ENCODE measurements around the gene NBPF1.
"Not testable (repeated sequence)": the region's sequence is repeated elsewhere in the genome, so short reads cannot be mapped to it uniquely, and the experiment has no call there.

DNA sequence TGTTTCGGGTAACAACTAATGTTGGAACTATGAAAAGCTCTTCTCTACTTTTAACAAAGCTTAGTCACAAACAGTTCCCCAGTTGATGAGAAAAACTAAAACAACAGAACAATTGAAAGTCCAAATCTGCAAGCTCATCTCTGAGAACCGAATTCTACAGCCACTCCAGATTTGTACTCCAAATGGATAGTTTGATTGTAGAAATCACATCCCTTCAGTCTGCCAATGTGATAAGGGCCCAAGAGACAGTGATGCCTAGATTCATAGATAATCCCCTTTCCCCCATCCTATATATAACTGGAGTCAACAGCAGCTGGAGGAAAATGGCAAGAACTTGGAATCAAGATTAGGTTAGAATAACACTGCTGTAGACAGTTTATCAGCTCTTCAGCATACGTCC lies 85.0 kb downstream of the NBPF1 start:
- not testable (repeated sequence) for TF ChIP-seq EP300 (conservative IDR thresholded peaks at IDR 0.05; ENCODE audit: poor library complexity, severe bottlenecking)
- TF ChIP-seq, protein P1, sequence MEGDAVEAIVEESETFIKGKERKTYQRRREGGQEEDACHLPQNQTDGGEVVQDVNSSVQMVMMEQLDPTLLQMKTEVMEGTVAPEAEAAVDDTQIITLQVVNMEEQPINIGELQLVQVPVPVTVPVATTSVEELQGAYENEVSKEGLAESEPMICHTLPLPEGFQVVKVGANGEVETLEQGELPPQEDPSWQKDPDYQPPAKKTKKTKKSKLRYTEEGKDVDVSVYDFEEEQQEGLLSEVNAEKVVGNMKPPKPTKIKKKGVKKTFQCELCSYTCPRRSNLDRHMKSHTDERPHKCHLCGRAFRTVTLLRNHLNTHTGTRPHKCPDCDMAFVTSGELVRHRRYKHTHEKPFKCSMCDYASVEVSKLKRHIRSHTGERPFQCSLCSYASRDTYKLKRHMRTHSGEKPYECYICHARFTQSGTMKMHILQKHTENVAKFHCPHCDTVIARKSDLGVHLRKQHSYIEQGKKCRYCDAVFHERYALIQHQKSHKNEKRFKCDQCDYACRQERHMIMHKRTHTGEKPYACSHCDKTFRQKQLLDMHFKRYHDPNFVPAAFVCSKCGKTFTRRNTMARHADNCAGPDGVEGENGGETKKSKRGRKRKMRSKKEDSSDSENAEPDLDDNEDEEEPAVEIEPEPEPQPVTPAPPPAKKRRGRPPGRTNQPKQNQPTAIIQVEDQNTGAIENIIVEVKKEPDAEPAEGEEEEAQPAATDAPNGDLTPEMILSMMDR (IDR thresholded peaks at IDR 0.05; ENCODE audit: poor library complexity, severe bottlenecking): not testable (repeated sequence)

Data from neural cell (in vitro differentiated cells).